RWPE2 (cell line): Measurements from ENCODE around the gene NFKB2.

Experiments used
- ATAC-seq: fragments of 200-7000 bp; cut with Tn5 transposase; 3 replicates; pipeline ENCODE4 v1.9.1; 2021; ENCODE audit warnings: low read depth
- DNase-seq: peaks from one replicate; pipeline ENCODE4 v3.0.0-alpha.2; 2020; ENCODE audit warnings: low spot score
- H3K27ac ChIP-seq: fragments of 450-650 bp; 2 replicates; pipeline ENCODE4 v1.5.1; 2017; ENCODE audit warnings: mild to moderate bottlenecking; ENCODE audit not compliant: poor library complexity, severe bottlenecking
- H3K27me3 ChIP-seq: fragments of 250-450 bp; sonication (Bioruptor Pico); 2 replicates; pipeline ENCODE4 v1.5.1; 2021; ENCODE audit warnings: mild to moderate bottlenecking, moderate library complexity; ENCODE audit not compliant: insufficient read depth, poor library complexity, severe bottlenecking
- H3K36me3 ChIP-seq: fragments of 250-450 bp; sonication (Bioruptor Pico); 2 replicates; pipeline ENCODE4 v1.5.1; 2020; ENCODE audit warnings: low read depth, mild to moderate bottlenecking, moderate library complexity
- H3K4me1 ChIP-seq: fragments of 250-450 bp; sonication (Bioruptor Pico); 2 replicates; pipeline ENCODE4 v1.5.1; 2021; ENCODE audit warnings: mild to moderate bottlenecking, moderate library complexity; ENCODE audit not compliant: insufficient read depth, poor library complexity, severe bottlenecking
- H3K4me3 ChIP-seq: fragments of 250-450 bp; sonication (Bioruptor Pico); 2 replicates; pipeline ENCODE4 v1.5.1; 2021; ENCODE audit warnings: mild to moderate bottlenecking, moderate library complexity; ENCODE audit not compliant: severe bottlenecking
- H3K9me3 ChIP-seq: fragments of 250-450 bp; sonication (Bioruptor Pico); 2 replicates; pipeline ENCODE4 v1.5.1; 2021; ENCODE audit warnings: mild to moderate bottlenecking, moderate library complexity; ENCODE audit not compliant: severe bottlenecking
- CTCF ChIP-seq: fragments of 450-650 bp; IDR thresholded peaks from one replicate; pipeline ENCODE4 v1.5.1; 2017; ENCODE audit warnings: mild to moderate bottlenecking, moderate library complexity; ENCODE audit not compliant: poor library complexity, severe bottlenecking

NFKB2 gene

GRCh38 chr10:102396730-102397151, 1.2 kb downstream of the NFKB2 start:
- ATAC-seq (no peak), DNase-seq (no peak)
- Histone ChIP-seq H3K9me3 (no peaks in the 10 kb centered on the region), H3K27ac (no peak overlapping the region), H3K27me3 (no peaks in the 10 kb centered on the region), H3K4me1 (peaks cover 5% of the 10 kb centered on the region), H3K4me3 (no peak overlapping the region), H3K36me3 (peaks cover 20% of the 10 kb centered on the region)
- TF ChIP-seq CTCF, result no peak

GRCh38 chr10:102397222-102398171, 2.0 kb downstream of the NFKB2 start:
- H3K27ac ChIP-seq, result no peak overlapping the region

GRCh38 chr10:102398172-102399020, 2.9 kb downstream of the NFKB2 start:
- Histone ChIP-seq H3K4me3 (no peak overlapping the region), H3K36me3 (peaks cover 27% of the 10 kb centered on the region), H3K27ac (peak overlapping the region; percentile 16), H3K9me3 (no peaks in the 10 kb centered on the region), H3K4me1 (peaks cover 12% of the 10 kb centered on the region), H3K27me3 (no peaks in the 10 kb centered on the region)
- ATAC-seq, result no peak
- no peak for DNase-seq
- no peak for TF ChIP-seq CTCF

More at GRCh38 chr10:102397222-102398171, 2.0 kb downstream of the NFKB2 start:
- Histone ChIP-seq H3K9me3 (no peaks in the 10 kb centered on the region), H3K4me3 (no peak overlapping the region), H3K27me3 (no peaks in the 10 kb centered on the region), H3K4me1 (peaks cover 12% of the 10 kb centered on the region), H3K36me3 (peaks cover 25% of the 10 kb centered on the region)
- no peak for TF ChIP-seq CTCF
- DNase-seq (no peak), ATAC-seq (no peak)

GRCh38 chr10:102399217-102400021, 3.9 kb downstream of the NFKB2 start:
- Histone ChIP-seq H3K27ac (peak overlapping the region; percentile 16), H3K9me3 (no peaks in the 10 kb centered on the region), H3K36me3 (peaks cover 27% of the 10 kb centered on the region), H3K27me3 (no peaks in the 10 kb centered on the region), H3K4me1 (peaks cover 12% of the 10 kb centered on the region), H3K4me3 (peak overlapping the region; percentile 37)
- DNase-seq (no peak), ATAC-seq (peak; percentile 44)
- peak; percentile 98 for TF ChIP-seq CTCF
